Right atrium auricular region (tissue), 2 donors: ENCODE results near the gene KCNE5. TPM values are rescaled to one million over a fixed set of nuclear protein-coding genes. Genes with fewer than 3 reads are reported as not detected.

Source experiments
- DNase-seq: peaks from one replicate; pipeline ENCODE4 v3.0.0-alpha.2; 2019; ENCODE audit warnings: low spot score
- H3K27ac ChIP-seq, 2 donors: fragments of 200-600 bp; sonication (generic); 1 replicate in 1 of 2; 2 replicates in 1 of 2; pipeline ENCODE4 v1.5.1; 2016 to 2019
- H3K27me3 ChIP-seq, 2 donors: fragments of 200-600 bp; sonication (generic); one replicate each; pipeline versions ENCODE4 v1.5.1 to v1.6.0; 2017 to 2019
- H3K36me3 ChIP-seq: fragments of 200-600 bp; sonication (generic); one replicate; pipeline ENCODE4 v1.5.1; 2016
- H3K4me1 ChIP-seq, 2 donors: fragments of 200-600 bp; sonication (generic); one replicate each; pipeline versions ENCODE4 v1.5.1 to v1.6.0; 2017 to 2019
- H3K4me3 ChIP-seq, 2 donors: fragments of 200-600 bp; sonication (generic); 1 replicate in 1 of 2; 2 replicates in 1 of 2; pipeline ENCODE4 v1.5.1; 2017 to 2019; ENCODE audit warnings: mild to moderate bottlenecking in 1 of 2, moderate library complexity in 1 of 2
- H3K9me3 ChIP-seq, 2 donors: fragments of 200-600 bp; sonication (generic); one replicate each; pipeline ENCODE4 v1.5.1; 2019
- CTCF ChIP-seq, 2 donors: fragments of 200-600 bp; sonication (generic); IDR thresholded peaks; one replicate each; pipeline ENCODE4 v1.5.1; 2019; ENCODE audit warnings: antibody characterized with exemption in 2 of 2
- total RNA-seq, 2 donors: library from RNA; depleted of rRNA; stranded (reverse); fragments of >200 nt; gene quantifications; one replicate each; pipeline ENCODE4 v1.1.0, GENCODE V29; 2016

KCNE5 gene
- total RNA-seq, 2 donors from 2014 or later, result 0.63 TPM; not detected in 1

DNA sequence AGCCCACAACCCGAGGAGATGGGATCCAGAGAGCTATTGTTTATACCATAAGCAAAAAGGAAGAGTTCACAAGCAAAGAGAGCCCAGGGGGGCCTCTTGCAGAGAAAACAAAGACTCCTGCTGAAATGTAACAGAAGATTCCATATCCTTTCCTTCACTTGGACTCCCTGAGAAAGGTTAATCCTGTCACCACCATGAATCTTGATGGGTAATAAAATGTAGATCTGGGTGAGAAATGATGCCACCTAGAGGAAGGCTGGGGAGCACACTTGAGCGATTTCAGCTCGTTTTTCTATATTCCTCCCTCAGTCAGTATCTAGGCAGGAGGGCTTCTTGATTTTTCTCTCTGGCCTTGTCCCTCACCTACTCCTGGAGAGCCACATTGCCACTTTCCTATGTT is 10.2 kb upstream of the KCNE5 start:
- peak; percentile 15 to 55 for TF ChIP-seq CTCF (IDR thresholded peaks at IDR 0.05)
- DNase-seq, result no peak
- Histone ChIP-seq H3K36me3 (no peaks in the 10 kb centered on the region), H3K4me3 (no peak overlapping the region), H3K9me3 (no peaks in the 10 kb centered on the region), H3K27me3 (no peaks in the 10 kb centered on the region), H3K4me1 (no peaks in the 10 kb centered on the region), H3K27ac (no peak overlapping the region)

- TF ChIP-seq CTCF (IDR thresholded peaks at IDR 0.05), result peak in 1 of 2 donors; percentile 57
- H3K36me3 ChIP-seq, result no peaks in the 10 kb centered on the region
Observed at GRCh38 chrX:109632906-109633504, 8.0 kb upstream of the KCNE5 start.

GRCh38 chrX:109629310-109629709 is 4.3 kb upstream of the KCNE5 start:
- Histone ChIP-seq H3K27me3 (no peaks in the 10 kb centered on the region), H3K4me3 (no peak overlapping the region), H3K9me3 (no peaks in the 10 kb centered on the region), H3K27ac (no peak overlapping the region), H3K36me3 (no peaks in the 10 kb centered on the region), H3K4me1 (no peaks in the 10 kb centered on the region)
- no peak for DNase-seq
- no peak for TF ChIP-seq CTCF (IDR thresholded peaks at IDR 0.05)

More at GRCh38 chrX:109632906-109633504, 8.0 kb upstream of the KCNE5 start:
- Histone ChIP-seq H3K9me3 (no peaks in the 10 kb centered on the region), H3K4me1 (no peaks in the 10 kb centered on the region), H3K4me3 (no peak overlapping the region), H3K27me3 (no peaks in the 10 kb centered on the region), H3K27ac (no peak overlapping the region)
- no peak for DNase-seq

DNA sequence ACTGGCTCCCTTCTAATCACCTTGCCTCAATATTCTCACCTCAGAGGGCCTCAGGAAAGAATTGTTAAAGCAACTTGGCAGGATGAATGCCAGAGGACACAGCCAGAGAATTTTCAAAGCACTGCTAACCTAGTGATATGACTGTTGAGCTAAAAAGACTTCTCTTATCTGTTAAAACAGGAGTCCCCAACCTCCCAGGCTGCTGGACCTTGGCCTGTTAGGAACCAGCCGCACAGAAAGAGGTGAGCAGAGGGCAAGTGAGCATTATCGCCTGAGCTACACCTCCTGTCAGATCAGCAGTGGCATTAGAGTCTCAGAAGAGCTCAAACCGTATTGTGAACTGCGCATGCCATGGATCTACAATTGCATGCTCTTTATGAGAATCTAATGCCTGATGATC is 1.7 kb upstream of the KCNE5 start:
- Histone ChIP-seq H3K36me3 (no peaks in the 10 kb centered on the region), H3K4me3 (no peak overlapping the region), H3K9me3 (no peaks in the 10 kb centered on the region), H3K27me3 (no peaks in the 10 kb centered on the region), H3K4me1 (no peaks in the 10 kb centered on the region), H3K27ac (no peak overlapping the region)
- DNase-seq, result no peak
- no peak for TF ChIP-seq CTCF (IDR thresholded peaks at IDR 0.05)

DNA sequence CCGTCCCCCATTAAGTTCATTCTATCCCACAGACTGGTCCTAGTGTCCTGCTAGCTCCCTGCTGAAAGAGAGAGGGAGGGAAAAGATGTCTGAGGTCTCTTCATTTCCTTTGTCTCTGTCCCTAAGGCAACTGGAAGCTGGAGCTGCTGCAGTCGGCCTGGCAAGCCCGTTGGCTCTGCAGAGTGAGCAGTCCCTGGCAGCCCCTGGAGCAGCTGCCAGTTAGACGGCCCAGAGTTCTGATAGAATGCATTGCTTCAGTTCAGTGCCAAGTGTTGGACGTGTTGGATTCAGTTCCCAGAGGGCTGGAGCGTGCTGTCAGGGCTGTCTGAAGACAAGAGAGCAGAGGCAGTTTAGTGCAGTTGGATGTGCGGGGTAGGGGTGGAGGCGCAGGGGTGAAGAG is 975 bp downstream of the KCNE5 start:
- Histone ChIP-seq H3K4me1 (no peaks in the 10 kb centered on the region), H3K27ac (no peak overlapping the region), H3K4me3 (no peak overlapping the region), H3K36me3 (no peaks in the 10 kb centered on the region), H3K27me3 (no peaks in the 10 kb centered on the region), H3K9me3 (no peaks in the 10 kb centered on the region)
- TF ChIP-seq CTCF (IDR thresholded peaks at IDR 0.05), result no peak
- DNase-seq, result no peak

- no peaks in the 10 kb centered on the region for H3K4me1 ChIP-seq
- no peaks in the 10 kb centered on the region for H3K36me3 ChIP-seq
- no peaks in the 10 kb centered on the region for H3K9me3 ChIP-seq
- no peak overlapping the region for H3K27ac ChIP-seq
- TF ChIP-seq CTCF (IDR thresholded peaks at IDR 0.05), result no peak
- no peak overlapping the region for H3K4me3 ChIP-seq
- no peak for DNase-seq
- H3K27me3 ChIP-seq, result no peaks in the 10 kb centered on the region
Observed at GRCh38 chrX:109622270-109622669, 2.7 kb downstream of the KCNE5 start.
